ENCODE data around the gene CASD1. TPM values are rescaled to one million over a fixed set of nuclear protein-coding genes. Genes with fewer than 3 reads are reported as not detected.

CASD1 gene
- total RNA-seq, 1 experiment from 2014 or later: 14.0 TPM

GRCh38 chr7:94578614-94579013 is 69.0 kb downstream of the CASD1 start:
- ChIA-PET POLR2A (ENCODE audit: unreplicated experiment) (interaction anchor here (0.6 kb wide), 2 partner anchors 57 to 66 kb away, joined by 3 to 7 read pairs; no protein-coding TSS in a partner anchor), CTCF (no interaction called here)
- no TSS peak for BruUV-seq (replicated peaks)

DNA sequence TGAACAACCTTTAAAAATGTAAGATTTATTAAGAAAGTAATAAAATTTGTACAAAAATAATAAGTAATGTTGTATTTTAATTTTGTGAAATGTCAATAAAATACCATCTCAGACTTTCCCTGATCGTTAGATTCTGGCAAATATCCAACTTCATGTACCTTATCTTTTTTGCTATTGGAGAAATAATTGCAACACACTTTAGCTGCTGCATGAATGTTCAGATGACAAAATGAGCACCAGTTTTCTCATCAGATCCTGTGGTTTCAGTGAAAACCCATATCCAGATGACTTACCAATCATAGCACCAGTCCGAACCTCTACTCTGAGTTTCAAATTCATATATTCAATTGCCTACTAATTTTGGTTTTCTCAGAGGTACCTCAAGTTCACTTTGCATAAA is 69.9 kb downstream of the CASD1 start:
- H4K20me1 ChIP-seq (ENCODE audit: insufficient read depth): no peaks in the 10 kb centered on the region
- H3K9me3 ChIP-seq (ENCODE audit: insufficient read depth, low read depth): peaks cover 40% of the 10 kb centered on the region
- ChIA-PET CTCF (interaction anchor here (0.5 kb wide), 1 partner anchor 77 kb away, joined by 4 read pairs; no protein-coding TSS in a partner anchor), POLR2A (ENCODE audit: unreplicated experiment) (interaction anchor here (0.6 to 0.7 kb wide), 2 partner anchors 130 to 530 kb away, joined by 3 to 4 read pairs; no protein-coding TSS in a partner anchor)
- H3K4me1 ChIP-seq (replicated peaks; ENCODE audit: insufficient read depth): peaks cover 54% of the 10 kb centered on the region
- H3K27ac ChIP-seq: peak overlapping the region; percentile 77
- H3K4me2 ChIP-seq: peak overlapping the region; percentile 29; the same call in 1 of the 2 replicates
- 0 out of 2 replicates have a peak, but pooled peaks cover 3% of the 10 kb centered on the region for H3K36me3 ChIP-seq (ENCODE audit: low read depth)
- H3K27me3 ChIP-seq (ENCODE audit: insufficient read depth, low read depth): no peaks in the 10 kb centered on the region
- H3K79me2 ChIP-seq (ENCODE audit: low read depth): no peaks in the 10 kb centered on the region
- TF ChIP-seq EZH2 (IDR thresholded peaks at IDR 0.05; ENCODE audit: low read depth): no peak
- TF ChIP-seq, protein P1, sequence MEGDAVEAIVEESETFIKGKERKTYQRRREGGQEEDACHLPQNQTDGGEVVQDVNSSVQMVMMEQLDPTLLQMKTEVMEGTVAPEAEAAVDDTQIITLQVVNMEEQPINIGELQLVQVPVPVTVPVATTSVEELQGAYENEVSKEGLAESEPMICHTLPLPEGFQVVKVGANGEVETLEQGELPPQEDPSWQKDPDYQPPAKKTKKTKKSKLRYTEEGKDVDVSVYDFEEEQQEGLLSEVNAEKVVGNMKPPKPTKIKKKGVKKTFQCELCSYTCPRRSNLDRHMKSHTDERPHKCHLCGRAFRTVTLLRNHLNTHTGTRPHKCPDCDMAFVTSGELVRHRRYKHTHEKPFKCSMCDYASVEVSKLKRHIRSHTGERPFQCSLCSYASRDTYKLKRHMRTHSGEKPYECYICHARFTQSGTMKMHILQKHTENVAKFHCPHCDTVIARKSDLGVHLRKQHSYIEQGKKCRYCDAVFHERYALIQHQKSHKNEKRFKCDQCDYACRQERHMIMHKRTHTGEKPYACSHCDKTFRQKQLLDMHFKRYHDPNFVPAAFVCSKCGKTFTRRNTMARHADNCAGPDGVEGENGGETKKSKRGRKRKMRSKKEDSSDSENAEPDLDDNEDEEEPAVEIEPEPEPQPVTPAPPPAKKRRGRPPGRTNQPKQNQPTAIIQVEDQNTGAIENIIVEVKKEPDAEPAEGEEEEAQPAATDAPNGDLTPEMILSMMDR (conservative IDR thresholded peaks at IDR 0.05): no peak
- peaks cover 40% of the 10 kb centered on the region for H3F3A ChIP-seq (ENCODE audit: insufficient read depth, low read depth)
- DNase-seq: no peak
- H3K4me3 ChIP-seq: no peak overlapping the region
- no peaks in the 10 kb centered on the region for H3K9me2 ChIP-seq (ENCODE audit: insufficient read depth)
- no peak overlapping the region for H2AFZ ChIP-seq
- intact Hi-C loops (cut with micrococcal nuclease; ENCODE audit: unreplicated experiment): no loop called here
- BruUV-seq (replicated peaks): no TSS peak

More at GRCh38 chr7:94578614-94579013, 69.0 kb downstream of the CASD1 start:
- H2AFZ ChIP-seq: no peak overlapping the region
- H3K9me3 ChIP-seq (ENCODE audit: insufficient read depth, low read depth): peaks cover 40% of the 10 kb centered on the region
- peak overlapping the region; percentile 77 for H3K27ac ChIP-seq
- H3K4me3 ChIP-seq: no peak overlapping the region
- peak; percentile 75 to 91 for DNase-seq
- intact Hi-C loops (cut with micrococcal nuclease; ENCODE audit: unreplicated experiment): loop anchor here (1.0 kb wide), 1 partner anchor 123 kb away; no protein-coding TSS in a partner anchor
- no peaks in the 10 kb centered on the region for H3K9me2 ChIP-seq (ENCODE audit: insufficient read depth)
- no peaks in the 10 kb centered on the region for H3K79me2 ChIP-seq (ENCODE audit: low read depth)
- H3K4me1 ChIP-seq (replicated peaks; ENCODE audit: insufficient read depth): peaks cover 45% of the 10 kb centered on the region
- no peaks in the 10 kb centered on the region for H4K20me1 ChIP-seq (ENCODE audit: insufficient read depth)
- H3K27me3 ChIP-seq (ENCODE audit: insufficient read depth, low read depth): no peaks in the 10 kb centered on the region
- H3F3A ChIP-seq (ENCODE audit: insufficient read depth, low read depth): peaks cover 37% of the 10 kb centered on the region
- peak overlapping the region; percentile 33 for H3K4me2 ChIP-seq
- H3K36me3 ChIP-seq (ENCODE audit: low read depth): 0 out of 2 replicates have a peak, but pooled peaks cover 3% of the 10 kb centered on the region
- TF ChIP-seq, protein P1 (conservative IDR thresholded peaks at IDR 0.05): no peak
- no peak for TF ChIP-seq EZH2 (IDR thresholded peaks at IDR 0.05; ENCODE audit: low read depth)

DNA sequence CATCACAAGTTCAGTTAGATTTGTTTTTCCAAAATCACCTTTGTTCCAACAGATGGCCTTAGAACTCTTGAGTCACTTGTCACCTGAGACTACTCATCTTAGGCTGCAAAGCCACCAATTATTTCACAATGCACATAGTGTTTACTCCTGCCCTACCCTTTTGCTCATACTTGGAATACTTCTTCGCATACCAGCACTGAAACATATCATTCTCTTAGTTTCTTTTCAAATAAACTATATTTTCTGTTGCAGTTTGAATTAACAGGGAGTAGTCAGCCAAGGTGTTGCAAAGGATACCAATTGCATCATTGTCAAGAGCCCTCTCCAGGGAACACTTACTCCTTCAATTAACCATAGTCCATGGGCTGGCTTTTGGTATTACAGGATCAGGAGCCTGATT is 71.0 kb downstream of the CASD1 start:
- peak; percentile 46 to 98 for DNase-seq
- Histone ChIP-seq H3K36me3 (ENCODE audit: low read depth) (0 out of 2 replicates have a peak, but pooled peaks cover 3% of the 10 kb centered on the region), H3K9me2 (ENCODE audit: insufficient read depth) (no peaks in the 10 kb centered on the region), H3F3A (ENCODE audit: insufficient read depth, low read depth) (peaks cover 43% of the 10 kb centered on the region), H3K27me3 (ENCODE audit: insufficient read depth, low read depth) (no peaks in the 10 kb centered on the region), H3K4me1 (replicated peaks; ENCODE audit: insufficient read depth) (peaks cover 60% of the 10 kb centered on the region), H3K4me3 (no peak overlapping the region), H3K79me2 (ENCODE audit: low read depth) (no peaks in the 10 kb centered on the region), H2AFZ (no peak overlapping the region), H3K27ac (peak overlapping the region; percentile 88), H3K9me3 (ENCODE audit: insufficient read depth, low read depth) (peaks cover 33% of the 10 kb centered on the region), H3K4me2 (peak overlapping the region; percentile 43), H4K20me1 (ENCODE audit: insufficient read depth) (no peaks in the 10 kb centered on the region)
- TF ChIP-seq, protein P1 (conservative IDR thresholded peaks at IDR 0.05): no peak
- TF ChIP-seq EZH2 (IDR thresholded peaks at IDR 0.05; ENCODE audit: low read depth): no peak
- ChIA-PET CTCF (no interaction called here), POLR2A (ENCODE audit: unreplicated experiment) (no interaction called here)
- intact Hi-C loops (cut with micrococcal nuclease; ENCODE audit: unreplicated experiment): loop anchor here (1.0 to 5.0 kb wide), 6 partner anchors 52 to 278 kb away; partner anchors contain the start of gene SGCE
- no TSS peak for BruUV-seq (replicated peaks)

Data from PC-9 (cell line).